ENCODE results near the gene CCRL2. TPM values are rescaled to one million over a fixed set of nuclear protein-coding genes. Genes with fewer than 3 reads are reported as not detected.

Gene CCRL2
- total and polyA plus RNA-seq, 2 of the 8 experiments (the other 6 are each of a cell fraction or from before 2014, with no cell fraction given), result not detected

DNA sequence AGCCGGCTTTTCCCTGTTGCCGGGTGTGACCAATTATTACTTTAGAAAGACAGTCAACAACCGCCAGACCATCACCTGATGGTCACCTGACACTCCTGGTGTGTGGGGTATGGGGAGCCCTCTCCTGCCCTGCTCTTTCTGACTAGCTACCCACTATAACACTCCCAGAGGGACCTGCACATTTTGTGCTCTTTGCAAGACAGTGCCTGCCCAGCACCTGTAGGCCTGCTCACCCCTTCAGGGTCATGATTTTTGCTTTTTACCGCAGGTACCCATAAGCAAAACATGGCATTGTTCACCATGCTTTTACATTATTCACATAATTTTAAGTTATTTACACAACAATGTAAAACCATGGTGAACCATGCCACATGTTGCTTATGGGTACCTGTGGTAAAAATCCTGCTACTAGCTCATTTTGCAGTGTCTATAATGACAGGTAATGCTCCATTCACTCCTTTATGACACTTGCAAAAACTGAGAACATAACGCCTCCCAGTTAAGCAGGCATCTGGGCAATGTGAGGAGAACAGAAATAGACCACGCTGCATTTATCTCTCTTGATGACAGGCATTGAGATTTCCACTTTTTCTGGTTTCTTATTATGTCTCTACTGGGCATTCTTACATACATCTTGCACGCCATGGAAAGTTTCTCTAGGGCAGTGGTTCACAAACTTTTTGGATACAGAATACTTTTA lies 9.9 kb downstream of the CCRL2 start (continued):
- TF ChIP-seq, protein P1, sequence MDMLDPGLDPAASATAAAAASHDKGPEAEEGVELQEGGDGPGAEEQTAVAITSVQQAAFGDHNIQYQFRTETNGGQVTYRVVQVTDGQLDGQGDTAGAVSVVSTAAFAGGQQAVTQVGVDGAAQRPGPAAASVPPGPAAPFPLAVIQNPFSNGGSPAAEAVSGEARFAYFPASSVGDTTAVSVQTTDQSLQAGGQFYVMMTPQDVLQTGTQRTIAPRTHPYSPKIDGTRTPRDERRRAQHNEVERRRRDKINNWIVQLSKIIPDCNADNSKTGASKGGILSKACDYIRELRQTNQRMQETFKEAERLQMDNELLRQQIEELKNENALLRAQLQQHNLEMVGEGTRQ (IDR thresholded peaks at IDR 0.05; ENCODE audit: low read length), result no peak
- TF ChIP-seq RAD21 (IDR thresholded peaks at IDR 0.05 in 1 of 2, conservative IDR thresholded peaks at IDR 0.05 in 1 of 2; ENCODE audit: low read depth in 2 of 2, low read length in 2 of 2), result no peak
- no peak for TF ChIP-seq POU5F1 (IDR thresholded peaks at IDR 0.05; ENCODE audit: low read depth, low read length)
- TF ChIP-seq NRF1 (IDR thresholded peaks at IDR 0.05; ENCODE audit: low read depth, low read length), result no peak
- no peak for TF ChIP-seq GABPA (IDR thresholded peaks at IDR 0.05; ENCODE audit: borderline replicate concordance, insufficient read depth, low read length)
- no peak for TF ChIP-seq SAP30 (IDR thresholded peaks at IDR 0.05; ENCODE audit: insufficient read depth, insufficient replicate concordance, low read length)

All from H1 (cell line).